Adrenal gland (tissue), 12 donors: Measurements from ENCODE around the gene FAXDC2. TPM values are rescaled to one million over a fixed set of nuclear protein-coding genes. Genes with fewer than 3 reads are reported as not detected.

Experiments
- DNase-seq, 7 donors: peaks; one replicate each; pipeline ENCODE4 v3.0.0-alpha.2; 2019 to 2020
- H3K27ac ChIP-seq, 5 donors: fragments of 200-600 bp; sonication (generic) in 4 of 5; 1 replicate in 3 of 5; 2 replicates in 2 of 5; pipeline versions ENCODE4 v1.5.1 to v1.8.0; 2016 to 2020; ENCODE audit warnings: mild to moderate bottlenecking in 1 of 5
- H3K27me3 ChIP-seq: fragments of 200-600 bp; 2 replicates; pipeline ENCODE4 v1.8.0; 2021
- H3K36me3 ChIP-seq, 2 donors: fragments of 200-600 bp; replicated peaks in 1 of 2; 1 replicate in 1 of 2; 2 replicates in 1 of 2; pipeline versions ENCODE4 v1.5.1 to v1.8.0; 2018 to 2022
- H3K4me1 ChIP-seq, 2 donors: fragments of 200-600 bp; replicated peaks in 1 of 2; 1 replicate in 1 of 2; 2 replicates in 1 of 2; pipeline versions ENCODE4 v1.5.1 to v1.8.0; 2018 to 2021
- H3K4me3 ChIP-seq, 4 donors: fragments of 200-600 bp; sonication (generic) in 3 of 4; one replicate each; pipeline ENCODE4 v1.5.1; 2016 to 2018
- H3K9me3 ChIP-seq, 3 donors: fragments of 200-600 bp; sonication (generic) in 1 of 3; replicated peaks in 1 of 3; 1 replicate in 2 of 3; 2 replicates in 1 of 3; pipeline versions ENCODE4 v1.5.1 to v1.8.0; 2016 to 2021
- CTCF ChIP-seq, 6 experiments: fragments of 450-650 bp in 4 of 6; fragments of 200-600 bp in 2 of 6; sonication (generic) in 1 of 6; IDR thresholded peaks; 1 replicate in 5 of 6; 2 replicates in 1 of 6; pipeline versions ENCODE4 v1.5.1 to v1.8.0; 2016 to 2021; ENCODE audit warnings: antibody characterized with exemption in 6 of 6, mild to moderate bottlenecking in 2 of 6, moderate library complexity in 1 of 6
- POLR2A ChIP-seq, 2 donors: fragments of 450-650 bp; IDR thresholded peaks; one replicate each; pipeline ENCODE4 v1.6.1; 2017; ENCODE audit warnings: antibody characterized with exemption in 2 of 2, mild to moderate bottlenecking in 2 of 2, moderate library complexity in 1 of 2
- WGBS, 4 donors: extraction: QIAGEN DNeasy Blood & Tissue Kit in 2 of 4; methylation state at CpG; one replicate each; pipeline versions ENCODE4 v1.1.5 to v1.1.7; 2013 to 2017; 5-methylcytosine and 5-hydroxymethylcytosine counted together
- intact Hi-C, 2 donors: fragments of 100-400 bp; cut with DNase I; formaldehyde crosslinking; loops; one replicate each; pipeline versions ENCODE4 v1.14.1 to v1.15.0; 2022 to 2023
- polyA plus RNA-seq, 3 donors: library from polyadenylated mRNA; stranded (reverse); fragments of 200-250 nt in 2 of 3; fragments of 350-450 nt in 1 of 3; fragmentation: Illumina TruSeq in 1 of 3; extraction: RNeasy Lipid Tissue Mini Kit (QIAGEN cat#74804) in 1 of 3; gene quantifications; one replicate each; pipeline ENCODE4 v1.2.3, GENCODE V29; 2013 to 2014
- total RNA-seq, 9 donors: library from RNA; depleted of rRNA in 4 of 9; stranded (reverse); fragments of >200 nt in 4 of 9; fragments of 120-200 nt in 1 of 9; fragmentation: NEBNext Ultra II Directional in 1 of 9; extraction: Animal tissue kit (Norgen Biotek cat#: 25700) in 1 of 9; gene quantifications; one replicate each; pipeline versions ENCODE4 v1.1.0 to v1.2.4, GENCODE V29; 2013 to 2023
- donor health status: healthy with polysubstance abuse.
- donor health status: Bipolar disorder and iron deficiency.
- donor health status: DM: yes; HTN: yes; CAD: no.
- donor health status: DM: no; HTN: no; CAD: no.
- donor health status: DM: no; HTN: no; CAD: no.
- donor health status: DM: yes; HTN: yes; CAD: no.

Gene FAXDC2
- total and polyA plus RNA-seq, 12 donors: 12.2 to 86.2 (median 44.0) TPM

- intact Hi-C loops: no loop called here
- WGBS, 4 donors: 88 to 97% (median 92%) methylated on average over 4 of the region's 4 CpGs
- TF ChIP-seq CTCF (IDR thresholded peaks at IDR 0.05): no peak
- no peak for TF ChIP-seq POLR2A (IDR thresholded peaks at IDR 0.05)
- Histone ChIP-seq H3K4me3 (no peak overlapping the region), H3K4me1 (no peaks in the 10 kb centered on the region), H3K27me3 (no peaks in the 10 kb centered on the region), H3K36me3 (peaks cover 0 to 80% of the 10 kb centered on the region in 2 donors), H3K9me3 (no peaks in the 10 kb centered on the region), H3K27ac (no peak overlapping the region)
- no peak for DNase-seq
Observed at GRCh38 chr5:154898210-154898609, 47.8 kb upstream of the FAXDC2 start.

GRCh38 chr5:154896562-154897165, 46.3 kb upstream of the FAXDC2 start:
- intact Hi-C loops: no loop called here
- Histone ChIP-seq H3K4me3 (no peak overlapping the region), H3K27me3 (no peaks in the 10 kb centered on the region), H3K36me3 (peaks cover 0 to 73% of the 10 kb centered on the region in 2 donors), H3K4me1 (no peaks in the 10 kb centered on the region), H3K27ac (no peak overlapping the region), H3K9me3 (no peaks in the 10 kb centered on the region)
- TF ChIP-seq POLR2A (IDR thresholded peaks at IDR 0.05) (no peak), CTCF (IDR thresholded peaks at IDR 0.05) (no peak)
- DNase-seq: no peak

DNA sequence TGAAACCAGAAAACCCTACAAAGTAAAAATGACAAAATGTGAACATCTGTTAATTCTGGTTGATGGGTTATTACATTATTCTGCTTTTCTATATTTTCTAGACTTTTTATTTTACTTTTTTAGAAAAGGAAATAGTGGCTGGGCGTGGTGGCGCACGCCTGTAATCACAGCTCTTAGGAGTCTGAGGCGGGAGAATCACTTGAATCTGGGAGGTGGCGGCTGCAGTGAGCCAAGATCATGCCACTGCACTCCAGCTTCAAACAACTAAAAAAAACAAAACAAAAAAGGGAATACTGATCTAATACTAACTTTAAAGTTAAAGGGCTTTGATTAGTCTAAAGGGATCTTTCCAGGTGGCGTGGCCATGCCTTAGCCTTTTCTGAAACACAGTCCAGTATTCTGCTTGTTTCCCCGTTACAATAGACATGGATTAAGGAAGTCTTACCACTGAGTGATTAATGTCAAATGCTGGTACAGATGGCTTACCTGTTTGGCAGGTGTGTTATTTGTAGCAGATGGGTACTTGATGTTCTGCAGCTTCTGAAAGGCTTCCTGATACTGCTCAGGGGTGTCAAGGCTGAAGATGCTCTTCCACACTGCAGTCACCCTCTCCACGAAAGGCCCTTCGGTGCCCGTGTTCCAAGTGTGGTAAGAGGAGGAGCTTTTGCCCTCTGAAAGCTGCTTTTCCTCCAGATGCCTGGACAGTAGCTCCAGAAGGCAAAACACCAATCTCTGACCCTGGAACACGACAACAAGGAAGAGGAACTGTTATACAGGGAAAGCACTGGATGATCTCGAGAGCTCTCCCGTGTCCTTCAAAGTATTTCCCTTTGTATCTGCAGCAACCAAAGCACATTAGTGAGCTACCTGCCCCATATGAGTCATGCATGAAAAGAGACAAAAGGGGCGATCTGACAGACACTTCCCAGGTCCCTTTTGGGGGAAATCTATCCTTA, 45.5 kb upstream of the FAXDC2 start:
- peaks cover 0 to 72% of the 10 kb centered on the region in 2 donors for H3K36me3 ChIP-seq
- no peak for DNase-seq
- 78 to 88% (median 84%) methylated on average over 14 of the region's 14 CpGs for WGBS, 4 donors
- no peaks in the 10 kb centered on the region for H3K9me3 ChIP-seq
- no peak for TF ChIP-seq POLR2A (IDR thresholded peaks at IDR 0.05)
- no peak for TF ChIP-seq CTCF (IDR thresholded peaks at IDR 0.05)
- H3K27ac ChIP-seq: no peak overlapping the region
- H3K4me1 ChIP-seq: no peaks in the 10 kb centered on the region
- intact Hi-C loops: no loop called here
- H3K4me3 ChIP-seq: no peak overlapping the region
- no peaks in the 10 kb centered on the region for H3K27me3 ChIP-seq

- Histone ChIP-seq H3K4me1 (no peaks in the 10 kb centered on the region), H3K27ac (no peak overlapping the region), H3K9me3 (no peaks in the 10 kb centered on the region), H3K4me3 (no peak overlapping the region), H3K27me3 (no peaks in the 10 kb centered on the region), H3K36me3 (peaks cover 0 to 79% of the 10 kb centered on the region in 2 donors)
- intact Hi-C loops: no loop called here
- no peak for DNase-seq
- 80 to 88% (median 86%) methylated on average over 5 of the region's 5 CpGs for WGBS, 4 donors
- TF ChIP-seq CTCF (IDR thresholded peaks at IDR 0.05): no peak
- TF ChIP-seq POLR2A (IDR thresholded peaks at IDR 0.05): no peak
Observed at GRCh38 chr5:154893381-154893780, 43.0 kb upstream of the FAXDC2 start.
